ENCODE results near the gene SMCR8. TPM values are rescaled to one million over a fixed set of nuclear protein-coding genes. Genes with fewer than 3 reads are reported as not detected.

The SMCR8 gene, protein sequence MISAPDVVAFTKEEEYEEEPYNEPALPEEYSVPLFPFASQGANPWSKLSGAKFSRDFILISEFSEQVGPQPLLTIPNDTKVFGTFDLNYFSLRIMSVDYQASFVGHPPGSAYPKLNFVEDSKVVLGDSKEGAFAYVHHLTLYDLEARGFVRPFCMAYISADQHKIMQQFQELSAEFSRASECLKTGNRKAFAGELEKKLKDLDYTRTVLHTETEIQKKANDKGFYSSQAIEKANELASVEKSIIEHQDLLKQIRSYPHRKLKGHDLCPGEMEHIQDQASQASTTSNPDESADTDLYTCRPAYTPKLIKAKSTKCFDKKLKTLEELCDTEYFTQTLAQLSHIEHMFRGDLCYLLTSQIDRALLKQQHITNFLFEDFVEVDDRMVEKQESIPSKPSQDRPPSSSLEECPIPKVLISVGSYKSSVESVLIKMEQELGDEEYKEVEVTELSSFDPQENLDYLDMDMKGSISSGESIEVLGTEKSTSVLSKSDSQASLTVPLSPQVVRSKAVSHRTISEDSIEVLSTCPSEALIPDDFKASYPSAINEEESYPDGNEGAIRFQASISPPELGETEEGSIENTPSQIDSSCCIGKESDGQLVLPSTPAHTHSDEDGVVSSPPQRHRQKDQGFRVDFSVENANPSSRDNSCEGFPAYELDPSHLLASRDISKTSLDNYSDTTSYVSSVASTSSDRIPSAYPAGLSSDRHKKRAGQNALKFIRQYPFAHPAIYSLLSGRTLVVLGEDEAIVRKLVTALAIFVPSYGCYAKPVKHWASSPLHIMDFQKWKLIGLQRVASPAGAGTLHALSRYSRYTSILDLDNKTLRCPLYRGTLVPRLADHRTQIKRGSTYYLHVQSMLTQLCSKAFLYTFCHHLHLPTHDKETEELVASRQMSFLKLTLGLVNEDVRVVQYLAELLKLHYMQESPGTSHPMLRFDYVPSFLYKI
- total RNA-seq (2022; extraction: Qiagen RNA extraction) = 12.7 to 18.4 TPM (median 16.7 TPM) in 5 replicates

DNA sequence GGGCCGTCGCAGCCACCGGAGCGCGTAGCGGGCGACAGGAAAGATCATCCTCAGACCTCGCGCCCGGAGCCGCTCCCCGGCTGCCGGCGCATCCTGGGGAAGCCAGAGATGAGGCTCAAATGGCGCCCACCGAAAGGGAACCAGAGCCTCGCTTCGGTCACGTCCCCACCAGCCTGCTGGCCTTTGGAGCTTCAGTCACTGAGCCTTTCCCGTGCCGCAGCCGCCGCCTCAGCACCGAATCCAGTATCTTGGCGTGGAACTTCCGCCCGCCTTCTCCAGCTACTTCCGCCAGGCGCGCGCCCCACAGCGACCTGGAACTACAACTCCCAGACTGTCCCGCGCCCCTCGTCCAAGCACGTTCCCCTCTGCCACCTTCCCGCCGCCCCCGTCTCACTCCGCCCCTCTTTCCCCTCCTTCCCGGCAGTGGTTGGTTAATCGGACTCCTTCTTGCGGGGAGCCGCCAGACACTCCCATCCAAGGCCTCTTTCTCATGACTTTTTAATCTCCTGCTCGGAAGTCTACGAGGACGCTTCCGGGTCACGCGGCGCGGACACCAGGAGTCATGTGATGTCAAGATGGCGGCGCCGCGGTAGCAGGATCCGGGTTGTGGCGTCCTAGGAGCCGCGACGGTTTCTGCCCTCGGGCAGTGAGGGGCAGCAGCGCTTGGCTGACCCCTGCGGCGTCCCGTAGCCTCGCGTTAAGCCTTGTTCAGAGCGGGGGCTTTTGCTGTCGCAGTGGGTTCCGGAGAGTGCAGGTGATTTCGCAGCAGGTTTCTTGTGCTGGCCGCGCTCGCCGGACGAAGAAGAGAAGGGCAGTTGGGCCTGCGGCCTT, at the start of gene SMCR8, which contains the start of gene TOP3A:
Gene SMCR8 (plus strand): TSS at position 563 of the 831 bp plus-strand sequence. CDS start 497 bp downstream, outside the sequence.
Gene TOP3A (minus strand): TSS at position 264 of the 831 bp plus-strand sequence. CDS start 216 bp downstream, at position 48.

DNA sequence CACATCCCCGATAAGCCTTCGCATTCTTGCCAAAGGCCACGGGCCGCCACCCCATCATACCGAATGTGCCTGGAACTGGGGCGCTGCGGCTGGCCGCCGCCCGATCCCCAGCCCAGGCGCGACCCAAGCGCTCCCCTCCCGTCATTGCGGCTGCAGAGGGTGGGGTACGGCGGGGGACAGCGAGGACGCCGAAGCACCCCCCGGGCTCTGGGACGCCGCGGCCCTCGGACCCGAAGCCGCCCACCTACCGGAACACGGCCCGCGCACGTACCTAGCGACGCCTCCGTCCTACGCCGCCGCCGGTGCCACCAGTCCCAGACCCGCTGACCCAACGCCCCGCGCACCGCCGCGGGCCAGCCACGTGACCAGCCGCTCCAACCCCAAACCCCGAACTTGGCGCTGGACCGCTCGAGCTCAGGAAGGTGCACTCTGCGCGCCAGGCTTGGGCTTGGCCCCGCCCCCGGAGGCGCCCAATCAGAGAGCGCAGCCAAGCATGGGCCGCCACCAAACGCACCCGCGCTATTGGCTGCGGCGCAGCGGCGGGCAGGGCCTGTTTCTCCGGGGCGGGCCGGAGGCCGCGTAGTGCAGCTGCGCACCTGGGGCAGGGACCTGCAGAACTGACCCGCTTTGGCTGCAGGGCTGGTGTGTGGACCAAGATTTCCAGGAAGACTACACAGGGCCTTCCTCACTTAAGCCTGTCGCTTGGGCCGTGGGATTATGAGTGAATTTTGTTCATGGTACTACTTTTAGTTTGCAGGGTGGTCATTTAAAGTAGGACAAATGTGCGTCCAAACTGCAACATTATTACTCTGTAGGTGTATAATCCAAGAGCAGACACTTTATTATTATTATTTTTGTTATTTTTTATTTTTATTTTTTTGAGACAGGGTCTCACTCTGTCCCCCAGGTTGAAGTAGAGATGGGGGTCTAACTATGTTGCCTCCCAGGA, 48.3 kb downstream of the SMCR8 start, which contains the start of gene SHMT1:
Gene SHMT1 (minus strand): TSS at position 450 of the 949 bp plus-strand sequence. CDS start 7,569 bp downstream, outside the sequence.

Other genes with a start within 250 kb of the SMCR8 start
- gene DRG2, start 227.3 kb upstream of the SMCR8 start, total RNA-seq (2022; extraction: Qiagen RNA extraction) = 43.4 to 49.2 TPM (median 47.4 TPM) in 5 replicates
- gene MYO15A, start 206.5 kb upstream of the SMCR8 start, total RNA-seq (2022; extraction: Qiagen RNA extraction) = 0.26 to 0.82 TPM (median 0.53 TPM) in 5 replicates
- gene ALKBH5, start 131.5 kb upstream of the SMCR8 start, total RNA-seq (2022; extraction: Qiagen RNA extraction) = 52.4 to 73.5 TPM (median 68.4 TPM) in 5 replicates
- 10.2 to 17.3 TPM (median 16.0 TPM) in 5 replicates for gene LLGL1, start 89.7 kb upstream of the SMCR8 start, total RNA-seq (2022; extraction: Qiagen RNA extraction)
- 223 to 289 TPM (median 266 TPM) in 5 replicates for gene FLII, start 56.6 kb upstream of the SMCR8 start, total RNA-seq (2022; extraction: Qiagen RNA extraction)
- gene MIEF2, start 54.6 kb upstream of the SMCR8 start, total RNA-seq (2022; extraction: Qiagen RNA extraction) = 4.7 to 9.4 TPM (median 9.0 TPM) in 5 replicates
- gene TOP3A, start 299 bp upstream of the SMCR8 start, total RNA-seq (2022; extraction: Qiagen RNA extraction) = 26.3 to 38.0 TPM (median 36.8 TPM) in 5 replicates
- gene SHMT1, start 48.3 kb downstream of the SMCR8 start, total RNA-seq (2022; extraction: Qiagen RNA extraction) = 41.0 to 49.8 TPM (median 48.3 TPM) in 5 replicates
- not detected in 5 replicates for gene EVPLL, start 62.5 kb downstream of the SMCR8 start, total RNA-seq (2022; extraction: Qiagen RNA extraction)
- 0.19 TPM in 1 of 5 replicates, not detected in the others for gene LGALS9C, start 161.5 kb downstream of the SMCR8 start, total RNA-seq (2022; extraction: Qiagen RNA extraction)

Measured in A549 treated with dexamethasone at 1 μM for 4 hours (cell line).